Measurements from ENCODE around the gene RPUSD1.

- TF ChIP-seq, protein P1, sequence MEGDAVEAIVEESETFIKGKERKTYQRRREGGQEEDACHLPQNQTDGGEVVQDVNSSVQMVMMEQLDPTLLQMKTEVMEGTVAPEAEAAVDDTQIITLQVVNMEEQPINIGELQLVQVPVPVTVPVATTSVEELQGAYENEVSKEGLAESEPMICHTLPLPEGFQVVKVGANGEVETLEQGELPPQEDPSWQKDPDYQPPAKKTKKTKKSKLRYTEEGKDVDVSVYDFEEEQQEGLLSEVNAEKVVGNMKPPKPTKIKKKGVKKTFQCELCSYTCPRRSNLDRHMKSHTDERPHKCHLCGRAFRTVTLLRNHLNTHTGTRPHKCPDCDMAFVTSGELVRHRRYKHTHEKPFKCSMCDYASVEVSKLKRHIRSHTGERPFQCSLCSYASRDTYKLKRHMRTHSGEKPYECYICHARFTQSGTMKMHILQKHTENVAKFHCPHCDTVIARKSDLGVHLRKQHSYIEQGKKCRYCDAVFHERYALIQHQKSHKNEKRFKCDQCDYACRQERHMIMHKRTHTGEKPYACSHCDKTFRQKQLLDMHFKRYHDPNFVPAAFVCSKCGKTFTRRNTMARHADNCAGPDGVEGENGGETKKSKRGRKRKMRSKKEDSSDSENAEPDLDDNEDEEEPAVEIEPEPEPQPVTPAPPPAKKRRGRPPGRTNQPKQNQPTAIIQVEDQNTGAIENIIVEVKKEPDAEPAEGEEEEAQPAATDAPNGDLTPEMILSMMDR (IDR thresholded peaks at IDR 0.05; ENCODE audit: insufficient read depth, low read length, poor library complexity, severe bottlenecking): no peak
- no peak for TF ChIP-seq EZH2phosphoT487 (conservative IDR thresholded peaks at IDR 0.05; ENCODE audit: low read length)
These were observed 19.8 kb downstream of the RPUSD1 start for GRCh38 chr16:768428-768827.
